Keratinocyte (primary cell): ENCODE results near the gene TMEM151A.

Source experiments
- EZH2 ChIP-seq: IDR thresholded peaks from one replicate; pipeline ENCODE4 v1.6.1; 2012; ENCODE audit warnings: inconsistent platforms, mild to moderate bottlenecking, low read length, moderate library complexity
- TF ChIP-seq, protein P1 (sequence below), 3 experiments: IDR thresholded peaks in 1 of 3; conservative IDR thresholded peaks in 1 of 3; optimal IDR thresholded peaks in 1 of 3; 2 replicates in 2 of 3; 3 replicates in 1 of 3; pipeline versions ENCODE3 to v1.5.1; 2011; ENCODE audit warnings: low read length in 3 of 3, mild to moderate bottlenecking in 3 of 3, moderate library complexity in 2 of 3, control low read depth in 1 of 3, inconsistent platforms in 1 of 3; ENCODE audit not compliant: insufficient read depth in 2 of 3; ENCODE audit errors: extremely low read depth in 1 of 3

- TF ChIP-seq, protein P1, sequence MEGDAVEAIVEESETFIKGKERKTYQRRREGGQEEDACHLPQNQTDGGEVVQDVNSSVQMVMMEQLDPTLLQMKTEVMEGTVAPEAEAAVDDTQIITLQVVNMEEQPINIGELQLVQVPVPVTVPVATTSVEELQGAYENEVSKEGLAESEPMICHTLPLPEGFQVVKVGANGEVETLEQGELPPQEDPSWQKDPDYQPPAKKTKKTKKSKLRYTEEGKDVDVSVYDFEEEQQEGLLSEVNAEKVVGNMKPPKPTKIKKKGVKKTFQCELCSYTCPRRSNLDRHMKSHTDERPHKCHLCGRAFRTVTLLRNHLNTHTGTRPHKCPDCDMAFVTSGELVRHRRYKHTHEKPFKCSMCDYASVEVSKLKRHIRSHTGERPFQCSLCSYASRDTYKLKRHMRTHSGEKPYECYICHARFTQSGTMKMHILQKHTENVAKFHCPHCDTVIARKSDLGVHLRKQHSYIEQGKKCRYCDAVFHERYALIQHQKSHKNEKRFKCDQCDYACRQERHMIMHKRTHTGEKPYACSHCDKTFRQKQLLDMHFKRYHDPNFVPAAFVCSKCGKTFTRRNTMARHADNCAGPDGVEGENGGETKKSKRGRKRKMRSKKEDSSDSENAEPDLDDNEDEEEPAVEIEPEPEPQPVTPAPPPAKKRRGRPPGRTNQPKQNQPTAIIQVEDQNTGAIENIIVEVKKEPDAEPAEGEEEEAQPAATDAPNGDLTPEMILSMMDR (optimal IDR thresholded peaks at IDR 0.05 in 1 of 3, IDR thresholded peaks at IDR 0.05 in 1 of 3, conservative IDR thresholded peaks at IDR 0.05 in 1 of 3; ENCODE audit: extremely low read depth in 1 of 3, insufficient read depth in 2 of 3, low read length in 3 of 3): no peak
- TF ChIP-seq EZH2: peak; percentile 5
These were observed 1.0 kb downstream of the TMEM151A start for GRCh38 chr11:66292543-66293332.
